Liver (tissue), 9 donors: Measurements from ENCODE around the gene MYO10. TPM values are rescaled to one million over a fixed set of nuclear protein-coding genes. Genes with fewer than 3 reads are reported as not detected.
"Not testable (repeated sequence)": the region's sequence is repeated elsewhere in the genome, so short reads cannot be mapped to it uniquely, and the experiment has no call there.

Source experiments
- DNase-seq: peaks from one replicate; pipeline ENCODE4 v3.0.0-alpha.2; 2017; ENCODE audit warnings: low spot score
- H3K27ac ChIP-seq, 2 donors: one replicate each; pipeline ENCODE4 v1.7.0; 2013; ENCODE audit warnings: inconsistent platforms in 2 of 2, low read length in 2 of 2, control low read depth in 1 of 2, low read depth in 1 of 2, mild to moderate bottlenecking in 1 of 2
- H3K27me3 ChIP-seq, 4 donors: one replicate each; pipeline versions ENCODE4 v1.6.1 to v1.7.0; 2013; ENCODE audit warnings: low read length in 3 of 4, inconsistent platforms in 1 of 4, mild to moderate bottlenecking in 1 of 4, moderate library complexity in 1 of 4; ENCODE audit not compliant: control insufficient read depth in 4 of 4, insufficient read depth in 4 of 4
- H3K36me3 ChIP-seq, 4 donors: one replicate each; pipeline versions ENCODE4 v1.6.1 to v1.7.0; 2013; ENCODE audit warnings: low read length in 3 of 4, mild to moderate bottlenecking in 3 of 4, low read depth in 1 of 4, moderate library complexity in 1 of 4; ENCODE audit not compliant: control insufficient read depth in 4 of 4, insufficient read depth in 3 of 4
- H3K4me1 ChIP-seq, 4 donors: one replicate each; pipeline versions ENCODE4 v1.6.1 to v1.7.0; 2013; ENCODE audit warnings: low read length in 3 of 4, mild to moderate bottlenecking in 3 of 4, moderate library complexity in 1 of 4; ENCODE audit not compliant: control insufficient read depth in 4 of 4, insufficient read depth in 4 of 4
- H3K4me3 ChIP-seq, 3 donors: one replicate each; pipeline versions ENCODE4 v1.6.1 to v1.7.0; 2013; ENCODE audit warnings: low read length in 3 of 3, control low read depth in 1 of 3, low read depth in 1 of 3, mild to moderate bottlenecking in 1 of 3
- H3K9ac ChIP-seq, 2 donors: one replicate each; pipeline ENCODE4 v1.7.0; 2013; ENCODE audit warnings: low read length in 2 of 2, mild to moderate bottlenecking in 2 of 2, moderate library complexity in 2 of 2, control low read depth in 1 of 2, low read depth in 1 of 2
- H3K9me3 ChIP-seq, 4 donors: one replicate each; pipeline versions ENCODE4 v1.6.1 to v1.7.0; 2013; ENCODE audit warnings: low read length in 3 of 4; ENCODE audit not compliant: control insufficient read depth in 4 of 4
- FOXA1 ChIP-seq: IDR thresholded peaks from 2 replicates; pipeline ENCODE4 v1.6.1; 2016; ENCODE audit warnings: antibody characterized with exemption
- FOXA2 ChIP-seq: IDR thresholded peaks from 2 replicates; pipeline ENCODE4 v1.6.1; 2016; ENCODE audit warnings: antibody characterized with exemption
- GABPA ChIP-seq, 2 donors: IDR thresholded peaks in 1 of 2; conservative IDR thresholded peaks in 1 of 2; 2 replicates each; pipeline ENCODE4 v1.6.1; 2016; ENCODE audit warnings: antibody characterized with exemption in 2 of 2, mild to moderate bottlenecking in 1 of 2, moderate library complexity in 1 of 2
- HNF4G ChIP-seq: IDR thresholded peaks from 2 replicates; pipeline ENCODE4 v1.6.1; 2016; ENCODE audit warnings: antibody characterized with exemption
- JUND ChIP-seq, 2 donors: IDR thresholded peaks; 2 replicates each; pipeline ENCODE4 v1.6.1; 2016; ENCODE audit warnings: antibody characterized with exemption in 2 of 2
- RXRA ChIP-seq, 2 donors: IDR thresholded peaks; 2 replicates each; pipeline ENCODE4 v1.6.1; 2017 to 2018; ENCODE audit warnings: antibody characterized with exemption in 2 of 2, mild to moderate bottlenecking in 1 of 2
- SP1 ChIP-seq: IDR thresholded peaks from 2 replicates; pipeline ENCODE4 v1.6.1; 2018; ENCODE audit warnings: antibody characterized with exemption, mild to moderate bottlenecking
- TAF1 ChIP-seq: conservative IDR thresholded peaks from 2 replicates; pipeline ENCODE4 v1.6.1; 2016; ENCODE audit warnings: antibody characterized with exemption, mild to moderate bottlenecking
- WGBS: extraction: QIAGEN DNeasy Blood & Tissue Kit; methylation state at CpG from one replicate; pipeline ENCODE4 v1.1.7; 2013; 5-methylcytosine and 5-hydroxymethylcytosine counted together
- polyA plus RNA-seq, 2 donors: library from polyadenylated mRNA; stranded (reverse) in 1 of 2; unstranded in 1 of 2; fragments of 200-250 nt in 1 of 2; fragments of >200 nt in 1 of 2; fragmentation: Nextera tagmentation in 1 of 2; extraction: Ambion mirVana in 1 of 2; gene quantifications; one replicate each; pipeline versions ENCODE4 v1.2.1 to v1.2.3, GENCODE V29; 2013 to 2015
- total RNA-seq, 2 donors: library from RNA; depleted of rRNA; stranded (reverse); fragments of >200 nt; gene quantifications; one replicate each; pipeline ENCODE4 v1.2.3, GENCODE V29; 2014
- TF ChIP-seq, protein P1 (sequence below): IDR thresholded peaks from 2 replicates; pipeline ENCODE4 v1.6.1; 2016; ENCODE audit warnings: antibody characterized with exemption
- TF ChIP-seq, protein P2 (sequence below): fragments of 150-350 bp; IDR thresholded peaks from 2 replicates; pipeline ENCODE4 v1.5.1; 2017; ENCODE audit warnings: improper control_type of control experiment, low read depth, low read length; ENCODE audit not compliant: missing input control
- donor health status: healthy.
- donor health status: healthy.
- donor health status: healthy.
- donor health status: healthy.
- donor health status: healthy.

The MYO10 gene
- total and polyA plus RNA-seq, 4 donors: 4.3 to 15.3 (median 7.1) TPM

DNA sequence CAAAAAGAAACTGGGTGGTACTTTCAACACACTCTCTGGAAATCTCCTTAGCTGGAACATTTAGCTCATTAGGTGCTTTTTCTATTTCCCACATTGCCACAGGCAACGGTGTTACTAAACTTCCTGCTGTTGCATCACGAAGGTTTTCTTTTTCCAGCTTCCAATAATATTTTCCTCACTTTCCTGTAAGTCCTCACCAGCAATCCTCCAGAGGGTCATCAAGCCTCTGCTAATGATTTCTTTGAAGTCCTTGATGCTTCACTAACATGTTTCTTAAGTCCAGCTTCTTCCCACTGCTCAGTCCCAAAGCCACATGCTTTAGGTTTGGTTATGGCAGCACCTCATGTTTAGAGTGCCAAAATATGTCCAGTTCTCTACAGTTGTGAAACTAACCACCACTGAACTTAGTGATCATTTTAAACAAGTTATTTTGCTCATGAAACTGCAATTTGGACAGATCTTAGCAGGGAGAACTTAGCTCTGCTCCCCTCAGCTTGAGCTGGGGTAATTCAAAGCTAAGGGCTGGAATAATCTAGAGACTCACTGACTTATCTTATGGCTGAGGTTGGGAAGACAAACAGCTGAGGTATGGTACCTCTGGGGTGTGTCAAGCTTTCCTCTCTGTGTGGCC lies 279.4 kb downstream of the MYO10 start (continued):
- TF ChIP-seq GABPA (IDR thresholded peaks at IDR 0.05 in 1 of 2, conservative IDR thresholded peaks at IDR 0.05 in 1 of 2) (no peak), TAF1 (no peak)

DNA sequence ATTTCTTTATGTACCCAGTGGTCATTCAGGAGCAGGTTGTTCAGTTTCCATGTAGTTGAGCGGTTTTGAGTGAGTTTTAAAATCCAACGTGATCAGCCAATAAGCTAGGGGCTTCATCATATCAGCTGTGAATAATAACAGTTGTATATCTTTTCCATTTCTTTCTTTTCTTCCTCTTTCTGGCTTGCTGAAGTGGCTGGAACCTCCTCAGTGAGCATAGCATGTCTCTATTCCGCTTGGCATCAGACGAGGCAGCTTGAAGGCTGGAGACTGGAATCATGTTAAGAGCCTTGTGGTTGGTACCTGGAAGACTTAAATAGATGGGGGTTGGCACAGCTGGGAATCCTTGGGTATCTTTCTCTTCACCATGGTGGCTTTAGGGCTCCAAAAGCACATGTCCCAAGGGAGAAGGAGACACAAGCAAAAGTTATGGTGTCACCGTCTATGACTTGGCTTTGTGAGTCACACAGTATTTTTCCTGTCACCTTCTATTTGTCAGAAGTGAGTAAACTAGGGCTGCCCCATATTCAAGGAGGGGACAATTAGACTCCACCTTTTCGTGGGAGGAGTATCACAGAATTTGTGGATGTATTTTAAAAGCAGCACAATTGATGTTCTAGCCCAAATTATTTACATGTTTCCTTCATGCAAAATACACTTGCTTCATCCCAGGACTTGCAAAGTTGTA lies 281.3 kb downstream of the MYO10 start:
- WGBS: 78% methylated on average over 6 of the region's 6 CpGs
- TF ChIP-seq HNF4G: no peak
- TF ChIP-seq FOXA2: no peak
- TF ChIP-seq, protein P1, sequence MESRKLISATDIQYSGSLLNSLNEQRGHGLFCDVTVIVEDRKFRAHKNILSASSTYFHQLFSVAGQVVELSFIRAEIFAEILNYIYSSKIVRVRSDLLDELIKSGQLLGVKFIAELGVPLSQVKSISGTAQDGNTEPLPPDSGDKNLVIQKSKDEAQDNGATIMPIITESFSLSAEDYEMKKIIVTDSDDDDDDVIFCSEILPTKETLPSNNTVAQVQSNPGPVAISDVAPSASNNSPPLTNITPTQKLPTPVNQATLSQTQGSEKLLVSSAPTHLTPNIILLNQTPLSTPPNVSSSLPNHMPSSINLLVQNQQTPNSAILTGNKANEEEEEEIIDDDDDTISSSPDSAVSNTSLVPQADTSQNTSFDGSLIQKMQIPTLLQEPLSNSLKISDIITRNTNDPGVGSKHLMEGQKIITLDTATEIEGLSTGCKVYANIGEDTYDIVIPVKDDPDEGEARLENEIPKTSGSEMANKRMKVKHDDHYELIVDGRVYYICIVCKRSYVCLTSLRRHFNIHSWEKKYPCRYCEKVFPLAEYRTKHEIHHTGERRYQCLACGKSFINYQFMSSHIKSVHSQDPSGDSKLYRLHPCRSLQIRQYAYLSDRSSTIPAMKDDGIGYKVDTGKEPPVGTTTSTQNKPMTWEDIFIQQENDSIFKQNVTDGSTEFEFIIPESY: no peak
- no peaks in the 10 kb centered on the region for H3K4me1 ChIP-seq
- no peak overlapping the region for H3K4me3 ChIP-seq
- H3K27ac ChIP-seq: no peak overlapping the region
- H3K36me3 ChIP-seq: no peaks in the 10 kb centered on the region
- H3K9ac ChIP-seq: no peak overlapping the region
- no peaks in the 10 kb centered on the region for H3K27me3 ChIP-seq
- no peaks in the 10 kb centered on the region for H3K9me3 ChIP-seq
- no peak for DNase-seq

DNA sequence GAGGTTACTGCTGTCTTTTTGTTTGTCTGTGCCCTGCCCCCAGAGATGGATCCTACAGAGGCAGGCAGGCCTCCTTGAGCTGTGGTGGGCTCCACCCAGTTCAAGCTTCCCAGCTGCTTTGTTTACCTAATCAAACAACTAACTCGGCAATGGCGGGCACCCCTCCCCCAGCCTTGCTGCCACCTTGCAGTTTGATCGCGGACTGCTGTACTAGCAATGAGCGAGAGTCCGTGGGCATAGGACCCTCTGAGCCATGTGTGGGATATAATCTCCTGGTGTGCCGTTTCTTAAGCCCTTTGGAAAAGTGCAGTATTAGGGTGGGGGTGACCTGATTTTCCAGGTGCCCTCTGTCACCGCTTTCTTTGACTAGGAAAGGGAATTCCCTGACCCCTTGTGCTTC lies 287.3 kb downstream of the MYO10 start:
- DNase-seq, H3K9me3 ChIP-seq, H3K27ac ChIP-seq, H3K9ac ChIP-seq, H3K36me3 ChIP-seq, H3K4me1 ChIP-seq, H3K27me3 ChIP-seq, H3K4me3 ChIP-seq: not testable (repeated sequence)
- WGBS: 86% methylated on average over 8 of the region's 8 CpGs

DNA sequence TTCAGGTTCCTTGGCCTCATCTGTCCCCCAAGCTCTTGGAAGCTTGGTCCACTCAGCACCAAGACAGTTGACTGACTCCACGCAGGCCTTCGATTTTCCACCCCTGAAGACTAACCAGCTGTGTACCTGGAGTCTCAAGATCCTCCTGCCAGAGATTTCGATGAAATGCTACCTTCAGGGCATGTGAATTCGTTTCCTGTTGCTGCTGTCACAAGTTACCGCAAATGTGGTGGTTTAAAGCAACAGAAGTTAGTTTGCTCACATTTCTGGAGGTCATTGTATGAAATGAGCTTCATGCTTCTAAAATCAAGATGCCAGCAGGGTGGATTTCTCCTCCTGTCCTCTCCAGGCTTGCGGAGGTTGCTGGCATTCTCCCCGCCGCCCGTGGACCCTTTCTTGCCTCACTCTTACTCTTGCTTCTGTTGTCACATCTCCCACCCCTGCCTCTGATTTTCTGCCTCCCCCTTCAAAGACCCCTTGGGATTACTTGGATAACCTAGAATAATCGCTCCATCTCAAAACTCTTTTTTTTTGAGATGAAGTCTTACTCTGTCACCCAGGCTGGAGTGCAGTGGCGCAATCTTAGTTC lies 291.7 kb downstream of the MYO10 start:
- no peak overlapping the region for H3K27ac ChIP-seq

More for the DNA sequence above, 291.7 kb downstream of the MYO10 start:
- TF ChIP-seq SP1 (no peak), HNF4G (no peak), GABPA (IDR thresholded peaks at IDR 0.05 in 1 of 2, conservative IDR thresholded peaks at IDR 0.05 in 1 of 2) (no peak), FOXA2 (no peak), RXRA (IDR thresholded peaks at IDR 0.05) (no peak), FOXA1 (no peak), JUND (IDR thresholded peaks at IDR 0.05) (no peak)
- TF ChIP-seq, protein P2, sequence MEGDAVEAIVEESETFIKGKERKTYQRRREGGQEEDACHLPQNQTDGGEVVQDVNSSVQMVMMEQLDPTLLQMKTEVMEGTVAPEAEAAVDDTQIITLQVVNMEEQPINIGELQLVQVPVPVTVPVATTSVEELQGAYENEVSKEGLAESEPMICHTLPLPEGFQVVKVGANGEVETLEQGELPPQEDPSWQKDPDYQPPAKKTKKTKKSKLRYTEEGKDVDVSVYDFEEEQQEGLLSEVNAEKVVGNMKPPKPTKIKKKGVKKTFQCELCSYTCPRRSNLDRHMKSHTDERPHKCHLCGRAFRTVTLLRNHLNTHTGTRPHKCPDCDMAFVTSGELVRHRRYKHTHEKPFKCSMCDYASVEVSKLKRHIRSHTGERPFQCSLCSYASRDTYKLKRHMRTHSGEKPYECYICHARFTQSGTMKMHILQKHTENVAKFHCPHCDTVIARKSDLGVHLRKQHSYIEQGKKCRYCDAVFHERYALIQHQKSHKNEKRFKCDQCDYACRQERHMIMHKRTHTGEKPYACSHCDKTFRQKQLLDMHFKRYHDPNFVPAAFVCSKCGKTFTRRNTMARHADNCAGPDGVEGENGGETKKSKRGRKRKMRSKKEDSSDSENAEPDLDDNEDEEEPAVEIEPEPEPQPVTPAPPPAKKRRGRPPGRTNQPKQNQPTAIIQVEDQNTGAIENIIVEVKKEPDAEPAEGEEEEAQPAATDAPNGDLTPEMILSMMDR: no peak
- Histone ChIP-seq H3K27me3 (no peaks in the 10 kb centered on the region), H3K36me3 (no peaks in the 10 kb centered on the region), H3K4me3 (no peak overlapping the region), H3K4me1 (no peaks in the 10 kb centered on the region), H3K9me3 (no peaks in the 10 kb centered on the region), H3K9ac (no peak overlapping the region)
- 87% methylated on average over 11 of the region's 11 CpGs for WGBS
- DNase-seq: no peak
